Peyer's patch (tissue), 4 donors: ENCODE results near the gene NOX5. TPM values are rescaled to one million over a fixed set of nuclear protein-coding genes. Genes with fewer than 3 reads are reported as not detected.

Experiments used
- DNase-seq, 3 donors: peaks; one replicate each; pipeline ENCODE4 v3.0.0-alpha.2; 2017 to 2019
- H3K27ac ChIP-seq, 4 donors: fragments of 200-600 bp; sonication (generic); one replicate each; pipeline ENCODE4 v1.5.1; 2016 to 2019
- H3K27me3 ChIP-seq, 2 donors: fragments of 200-600 bp; sonication (generic); one replicate each; pipeline ENCODE4 v1.5.1; 2019
- H3K36me3 ChIP-seq, 3 donors: fragments of 200-600 bp; sonication (generic); one replicate each; pipeline ENCODE4 v1.5.1; 2016 to 2019
- H3K4me1 ChIP-seq, 4 donors: fragments of 200-600 bp; sonication (generic); one replicate each; pipeline ENCODE4 v1.5.1; 2016 to 2019
- H3K4me3 ChIP-seq, 4 donors: fragments of 200-600 bp; sonication (generic); 1 replicate in 3 of 4; 2 replicates in 1 of 4; pipeline ENCODE4 v1.5.1; 2016 to 2019; ENCODE audit warnings: mild to moderate bottlenecking in 1 of 4
- H3K9me3 ChIP-seq, 4 donors: fragments of 200-600 bp; sonication (generic); one replicate each; pipeline ENCODE4 v1.5.1; 2016 to 2019; ENCODE audit warnings: mild to moderate bottlenecking in 1 of 4
- CTCF ChIP-seq, 6 experiments: fragments of 450-650 bp in 4 of 6; fragments of 200-600 bp in 2 of 6; sonication (generic) in 1 of 6; IDR thresholded peaks; one replicate each; pipeline ENCODE4 v1.5.1; 2017 to 2019; ENCODE audit warnings: antibody characterized with exemption in 6 of 6, mild to moderate bottlenecking in 3 of 6, moderate library complexity in 1 of 6
- POLR2A ChIP-seq, 2 donors: fragments of 450-650 bp; IDR thresholded peaks; one replicate each; pipeline ENCODE4 v1.5.1; 2017; ENCODE audit warnings: antibody characterized with exemption in 2 of 2, mild to moderate bottlenecking in 2 of 2, moderate library complexity in 2 of 2
- total RNA-seq, 4 donors: library from RNA; depleted of rRNA; stranded (reverse); fragments of >200 nt; gene quantifications; one replicate each; pipeline ENCODE4 v1.1.0, GENCODE V29; 2016

NOX5 gene
- total RNA-seq, 4 donors from 2014 or later: 0.13 to 5.0 TPM; not detected in 2

DNA sequence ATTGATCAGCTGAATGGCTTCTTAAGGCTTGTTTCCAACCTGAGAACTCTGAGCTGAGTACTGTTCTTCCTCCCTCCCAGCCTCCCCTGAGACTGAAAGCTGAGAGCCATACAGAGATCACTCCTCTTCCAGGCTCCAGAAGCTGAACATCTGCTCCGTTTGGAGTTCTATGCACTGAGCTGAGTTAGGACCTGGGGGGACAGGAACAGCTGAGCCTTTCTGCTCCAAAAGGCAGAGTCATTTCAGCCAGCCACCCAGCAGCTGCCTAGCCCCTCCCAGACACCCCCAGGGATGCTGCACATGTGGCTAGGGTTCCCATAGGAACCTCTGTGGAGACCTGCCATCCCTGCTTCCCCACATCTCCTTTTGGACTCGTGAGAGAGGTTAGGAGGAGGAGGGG, 81.7 kb downstream of the NOX5 start:
- H3K4me3 ChIP-seq: no peak overlapping the region
- no peak overlapping the region for H3K27ac ChIP-seq
- H3K36me3 ChIP-seq: no peaks in the 10 kb centered on the region
- no peak for TF ChIP-seq POLR2A (IDR thresholded peaks at IDR 0.05)
- no peak for TF ChIP-seq CTCF (IDR thresholded peaks at IDR 0.05)
- no peaks in the 10 kb centered on the region for H3K27me3 ChIP-seq
- no peaks in the 10 kb centered on the region for H3K4me1 ChIP-seq
- no peak for DNase-seq
- H3K9me3 ChIP-seq: no peaks in the 10 kb centered on the region

GRCh38 chr15:69096626-69097025, 82.1 kb downstream of the NOX5 start:
- no peaks in the 10 kb centered on the region for H3K9me3 ChIP-seq
- no peaks in the 10 kb centered on the region for H3K4me1 ChIP-seq
- no peak overlapping the region for H3K4me3 ChIP-seq
- H3K36me3 ChIP-seq: no peaks in the 10 kb centered on the region
- H3K27me3 ChIP-seq: no peaks in the 10 kb centered on the region
- TF ChIP-seq POLR2A (IDR thresholded peaks at IDR 0.05): no peak
- TF ChIP-seq CTCF (IDR thresholded peaks at IDR 0.05): no peak
- DNase-seq: no peak
- H3K27ac ChIP-seq: no peak overlapping the region

- TF ChIP-seq POLR2A (IDR thresholded peaks at IDR 0.05) (no peak), CTCF (IDR thresholded peaks at IDR 0.05) (no peak)
- H3K27ac ChIP-seq: no peak overlapping the region
- no peak for DNase-seq
- no peaks in the 10 kb centered on the region for H3K9me3 ChIP-seq
- H3K4me3 ChIP-seq: no peak overlapping the region
- no peaks in the 10 kb centered on the region for H3K36me3 ChIP-seq
- no peaks in the 10 kb centered on the region for H3K27me3 ChIP-seq
- H3K4me1 ChIP-seq: no peaks in the 10 kb centered on the region
These were observed 84.3 kb downstream of the NOX5 start for GRCh38 chr15:69098771-69099170.

DNA sequence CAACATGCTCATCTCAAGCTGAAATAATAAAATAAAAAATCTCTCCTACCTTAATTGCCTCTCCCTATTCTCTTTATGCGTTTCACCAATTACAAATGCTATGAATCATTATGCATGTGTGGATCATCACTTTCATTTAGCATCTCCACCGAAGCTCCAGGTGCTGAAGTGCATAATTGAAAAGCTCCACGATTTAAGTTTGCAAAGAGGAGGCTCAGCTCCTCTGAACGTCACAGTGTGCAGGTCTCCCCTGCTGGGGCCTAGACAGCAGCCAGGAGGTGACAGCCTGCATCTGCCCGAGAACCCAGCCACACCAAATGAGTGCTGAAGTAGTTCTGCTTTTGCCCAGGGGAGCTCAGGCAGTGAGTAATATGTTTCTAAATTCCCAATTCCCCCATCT, 85.4 kb downstream of the NOX5 start:
- no peaks in the 10 kb centered on the region for H3K36me3 ChIP-seq
- H3K27ac ChIP-seq: no peak overlapping the region
- H3K27me3 ChIP-seq: no peaks in the 10 kb centered on the region
- H3K9me3 ChIP-seq: no peaks in the 10 kb centered on the region
- no peak overlapping the region for H3K4me3 ChIP-seq
- DNase-seq: no peak
- TF ChIP-seq CTCF (IDR thresholded peaks at IDR 0.05) (no peak), POLR2A (IDR thresholded peaks at IDR 0.05) (no peak)
- no peaks in the 10 kb centered on the region for H3K4me1 ChIP-seq

DNA sequence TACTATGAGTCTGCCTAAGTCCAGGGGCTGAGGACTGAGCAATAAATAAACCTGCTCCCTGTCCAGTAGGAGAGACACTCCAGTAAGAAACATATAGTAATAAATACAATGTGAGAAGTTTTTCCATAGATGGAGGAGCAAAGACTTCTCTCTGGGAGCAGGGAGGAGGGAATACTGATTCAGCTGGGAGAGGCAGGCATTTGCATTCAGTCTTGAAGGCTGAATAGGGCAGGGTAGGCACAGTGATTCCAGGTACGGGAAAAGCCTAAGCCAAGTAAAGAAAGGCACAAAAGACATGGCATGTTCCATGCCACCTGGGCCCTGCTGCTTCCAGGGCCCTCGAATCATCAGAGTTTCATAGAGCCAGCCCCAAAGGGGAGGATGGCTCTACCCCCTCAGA, 86.3 kb downstream of the NOX5 start:
- Histone ChIP-seq H3K36me3 (no peaks in the 10 kb centered on the region), H3K4me3 (no peak overlapping the region), H3K27me3 (no peaks in the 10 kb centered on the region), H3K9me3 (no peaks in the 10 kb centered on the region), H3K27ac (no peak overlapping the region), H3K4me1 (no peaks in the 10 kb centered on the region)
- DNase-seq: no peak
- TF ChIP-seq CTCF (IDR thresholded peaks at IDR 0.05) (no peak), POLR2A (IDR thresholded peaks at IDR 0.05) (no peak)

GRCh38 chr15:69104050-69104750, 89.7 kb downstream of the NOX5 start:
- Histone ChIP-seq H3K9me3 (no peaks in the 10 kb centered on the region), H3K27ac (no peak overlapping the region), H3K4me3 (no peak overlapping the region), H3K4me1 (no peaks in the 10 kb centered on the region), H3K27me3 (no peaks in the 10 kb centered on the region), H3K36me3 (no peaks in the 10 kb centered on the region)
- no peak for DNase-seq
- TF ChIP-seq CTCF (IDR thresholded peaks at IDR 0.05): no peak
- no peak for TF ChIP-seq POLR2A (IDR thresholded peaks at IDR 0.05)
